Upper lobe of left lung (tissue), 6 donors: ENCODE measurements around the gene OSR1. TPM values are rescaled to one million over a fixed set of nuclear protein-coding genes. Genes with fewer than 3 reads are reported as not detected.

Source experiments
- ATAC-seq, 2 donors: fragments of 200-7000 bp; cut with Tn5 transposase; one replicate each; pipeline ENCODE4 v1.9.1; 2022; ENCODE audit warnings: mild to moderate bottlenecking in 2 of 2, moderate library complexity in 2 of 2; ENCODE audit not compliant: low FRiP score in 2 of 2
- DNase-seq, 2 donors: peaks; one replicate each; pipeline ENCODE4 v3.0.0-alpha.2; 2019 to 2020
- H3K27ac ChIP-seq, 4 donors: fragments of 200-600 bp; sonication (generic); one replicate each; pipeline ENCODE4 v1.5.1; 2016 to 2019
- H3K27me3 ChIP-seq, 4 donors: fragments of 200-600 bp; sonication (generic); one replicate each; pipeline ENCODE4 v1.5.1; 2017 to 2019
- H3K36me3 ChIP-seq, 4 donors: fragments of 200-600 bp; sonication (generic); one replicate each; pipeline ENCODE4 v1.5.1; 2016 to 2019
- H3K4me1 ChIP-seq, 4 donors: fragments of 200-600 bp; sonication (generic); one replicate each; pipeline ENCODE4 v1.5.1; 2018 to 2019
- H3K4me3 ChIP-seq, 4 donors: fragments of 200-600 bp; sonication (generic); one replicate each; pipeline ENCODE4 v1.5.1; 2017 to 2019; ENCODE audit warnings: mild to moderate bottlenecking in 2 of 4, moderate library complexity in 1 of 4
- H3K9me3 ChIP-seq, 4 donors: fragments of 200-600 bp; sonication (generic); one replicate each; pipeline ENCODE4 v1.5.1; 2018 to 2019
- EP300 ChIP-seq, 4 donors: sonication (generic); formaldehyde crosslinking; IDR thresholded peaks; one replicate each; pipeline ENCODE4 v1.5.1; 2017; ENCODE audit warnings: antibody characterized with exemption in 4 of 4, control low read depth in 2 of 4
- POLR2A ChIP-seq, 4 donors: fragments of 450-650 bp; IDR thresholded peaks; one replicate each; pipeline ENCODE4 v1.5.1; 2016 to 2017; ENCODE audit warnings: antibody characterized with exemption in 4 of 4, mild to moderate bottlenecking in 2 of 4
- POLR2AphosphoS5 ChIP-seq, 2 donors: sonication (generic); formaldehyde crosslinking; IDR thresholded peaks; one replicate each; pipeline ENCODE4 v1.5.1; 2017; ENCODE audit warnings: antibody characterized with exemption in 2 of 2
- WGBS, 2 donors: methylation state at CpG; one replicate each; pipeline ENCODE4 v1.1.5; 2017 to 2018; 5-methylcytosine and 5-hydroxymethylcytosine counted together
- total RNA-seq, 6 donors: library from RNA; depleted of rRNA in 4 of 6; stranded (reverse); fragments of >200 nt in 4 of 6; gene quantifications; one replicate each; pipeline versions ENCODE4 v1.1.0 to v1.2.1, GENCODE V29; 2016 to 2021
- TF ChIP-seq, protein P1 (sequence below), 6 experiments: fragments of 450-650 bp in 4 of 6; fragments of 200-600 bp in 2 of 6; sonication (generic) in 2 of 6; IDR thresholded peaks; one replicate each; pipeline ENCODE4 v1.5.1; 2016 to 2019; ENCODE audit warnings: antibody characterized with exemption in 6 of 6
- donor health status: DM: no; HTN: no; CAD: no; lungs with moderate emphysema.
- donor health status: DM: no; HTN: yes; CAD: no; lungs with severe emphysema.

Gene OSR1
- total RNA-seq, 6 donors from 2014 or later: 3.2 to 19.4 (median 7.5) TPM

GRCh38 chr2:19349911-19350677 lies 8.3 kb downstream of the OSR1 start:
- H3K4me3 ChIP-seq: peak overlapping the region in 3 of 4 donors; percentile 6 to 34 (median 27)

GRCh38 chr2:19348692-19349091 lies 9.7 kb downstream of the OSR1 start:
- TF ChIP-seq POLR2AphosphoS5 (IDR thresholded peaks at IDR 0.05) (no peak), POLR2A (IDR thresholded peaks at IDR 0.05) (no peak), EP300 (IDR thresholded peaks at IDR 0.05) (no peak)
- TF ChIP-seq, protein P1, sequence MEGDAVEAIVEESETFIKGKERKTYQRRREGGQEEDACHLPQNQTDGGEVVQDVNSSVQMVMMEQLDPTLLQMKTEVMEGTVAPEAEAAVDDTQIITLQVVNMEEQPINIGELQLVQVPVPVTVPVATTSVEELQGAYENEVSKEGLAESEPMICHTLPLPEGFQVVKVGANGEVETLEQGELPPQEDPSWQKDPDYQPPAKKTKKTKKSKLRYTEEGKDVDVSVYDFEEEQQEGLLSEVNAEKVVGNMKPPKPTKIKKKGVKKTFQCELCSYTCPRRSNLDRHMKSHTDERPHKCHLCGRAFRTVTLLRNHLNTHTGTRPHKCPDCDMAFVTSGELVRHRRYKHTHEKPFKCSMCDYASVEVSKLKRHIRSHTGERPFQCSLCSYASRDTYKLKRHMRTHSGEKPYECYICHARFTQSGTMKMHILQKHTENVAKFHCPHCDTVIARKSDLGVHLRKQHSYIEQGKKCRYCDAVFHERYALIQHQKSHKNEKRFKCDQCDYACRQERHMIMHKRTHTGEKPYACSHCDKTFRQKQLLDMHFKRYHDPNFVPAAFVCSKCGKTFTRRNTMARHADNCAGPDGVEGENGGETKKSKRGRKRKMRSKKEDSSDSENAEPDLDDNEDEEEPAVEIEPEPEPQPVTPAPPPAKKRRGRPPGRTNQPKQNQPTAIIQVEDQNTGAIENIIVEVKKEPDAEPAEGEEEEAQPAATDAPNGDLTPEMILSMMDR (IDR thresholded peaks at IDR 0.05): no peak
- 83 to 89% methylated on average over 3 to 8 of the region's 8 CpGs for WGBS, 2 donors
- peak overlapping the region in 1 of 4 donors; percentile 72 for H3K4me3 ChIP-seq
- H3K36me3 ChIP-seq: no peaks in the 10 kb centered on the region
- peaks cover 0 to 24% (median 9%) of the 10 kb centered on the region in 4 donors for H3K27me3 ChIP-seq
- H3K4me1 ChIP-seq: peaks cover 18 to 39% (median 24%) of the 10 kb centered on the region in 4 donors
- ATAC-seq: no peak
- H3K9me3 ChIP-seq: no peaks in the 10 kb centered on the region
- H3K27ac ChIP-seq: peak overlapping the region; percentile 94 to 97 (median 96)
- DNase-seq: peak in 1 of 2 donors; percentile 6

More at GRCh38 chr2:19349911-19350677, 8.3 kb downstream of the OSR1 start:
- Histone ChIP-seq H3K4me1 (peaks cover 18 to 39% (median 24%) of the 10 kb centered on the region in 4 donors), H3K36me3 (no peaks in the 10 kb centered on the region), H3K27ac (no peak overlapping the region), H3K9me3 (no peaks in the 10 kb centered on the region), H3K27me3 (peaks cover 0 to 24% (median 11%) of the 10 kb centered on the region in 4 donors)
- 53 to 84% methylated on average over 8 to 46 of the region's 47 CpGs for WGBS, 2 donors
- ATAC-seq (peak; percentile 37 to 39), DNase-seq (peak; percentile 56 to 93)
- TF ChIP-seq, protein P1 (IDR thresholded peaks at IDR 0.05): peak; percentile 64 to 84 (median 74)
- TF ChIP-seq POLR2A (IDR thresholded peaks at IDR 0.05): no peak
- TF ChIP-seq EP300 (IDR thresholded peaks at IDR 0.05): no peak
- no peak for TF ChIP-seq POLR2AphosphoS5 (IDR thresholded peaks at IDR 0.05)

GRCh38 chr2:19347619-19348562 lies 10.5 kb downstream of the OSR1 start:
- WGBS, 2 donors: 3% methylated on average over 68 of the region's 76 CpGs; no CpG with 5 or more reads in 1 of the 2 donors
- ATAC-seq: peak; percentile 97 to 98
- peak; percentile 98 to 99 for TF ChIP-seq POLR2AphosphoS5 (IDR thresholded peaks at IDR 0.05)
- TF ChIP-seq POLR2A (IDR thresholded peaks at IDR 0.05): peak; percentile 89 to 99 (median 93)
- TF ChIP-seq, protein P1 (IDR thresholded peaks at IDR 0.05): peak in 2 of 6 experiments; percentile 12 to 24
- peak in 2 of 4 donors; percentile 33 to 52 for TF ChIP-seq EP300 (IDR thresholded peaks at IDR 0.05)

GRCh38 chr2:19346983-19347618 lies 11.3 kb downstream of the OSR1 start:
- H3K36me3 ChIP-seq: no peaks in the 10 kb centered on the region
- ATAC-seq: no peak
- peak overlapping the region; percentile 94 to 97 (median 96) for H3K27ac ChIP-seq

More at GRCh38 chr2:19347619-19348562, 10.5 kb downstream of the OSR1 start:
- H3K27me3 ChIP-seq: peaks cover 0 to 17% (median 9%) of the 10 kb centered on the region in 4 donors
- H3K4me3 ChIP-seq: peak overlapping the region; percentile 58 to 81 (median 69)
- H3K9me3 ChIP-seq: no peaks in the 10 kb centered on the region
- DNase-seq: peak; percentile 98 to 100
- H3K4me1 ChIP-seq: peaks cover 18 to 39% (median 24%) of the 10 kb centered on the region in 4 donors
- peak overlapping the region; percentile 94 to 97 (median 96) for H3K27ac ChIP-seq
- H3K36me3 ChIP-seq: no peaks in the 10 kb centered on the region

More at GRCh38 chr2:19346983-19347618, 11.3 kb downstream of the OSR1 start:
- WGBS, 2 donors: 34 to 78% methylated on average over 4 to 6 of the region's 6 CpGs
- no peak for DNase-seq
- Histone ChIP-seq H3K27me3 (peaks cover 0 to 13% (median 8%) of the 10 kb centered on the region in 4 donors), H3K9me3 (no peaks in the 10 kb centered on the region), H3K4me1 (peaks cover 16 to 38% (median 24%) of the 10 kb centered on the region in 4 donors), H3K4me3 (peak overlapping the region; percentile 58 to 81 (median 69))
- no peak for TF ChIP-seq EP300 (IDR thresholded peaks at IDR 0.05)
- no peak for TF ChIP-seq POLR2AphosphoS5 (IDR thresholded peaks at IDR 0.05)
- TF ChIP-seq, protein P1 (IDR thresholded peaks at IDR 0.05): no peak
- TF ChIP-seq POLR2A (IDR thresholded peaks at IDR 0.05): no peak
